ENCODE results near the gene UCKL1.
"Not testable (repeated sequence)": the region's sequence is repeated elsewhere in the genome, so short reads cannot be mapped to it uniquely, and the experiment has no call there.

UCKL1 gene

GRCh38 chr20:63973636-63974401 is 17.6 kb upstream of the UCKL1 start:
- DNase-seq: peak; percentile 66 to 98 (median 88)

GRCh38 chr20:63973160-63973479 is 16.9 kb upstream of the UCKL1 start:
- intact Hi-C loops (cut with DNase I): loop anchor here (1.0 to 5.0 kb wide), 2 partner anchors 186 to 435 kb away; no protein-coding TSS in a partner anchor
- DNase-seq: peak in 1 of 10 donors; percentile 60

More at GRCh38 chr20:63973636-63974401, 17.6 kb upstream of the UCKL1 start:
- intact Hi-C loops (cut with DNase I): loop anchor here (1.0 to 5.0 kb wide), 3 partner anchors 187 to 478 kb away; no protein-coding TSS in a partner anchor

GRCh38 chr20:63972312-63973159 is 16.3 kb upstream of the UCKL1 start:
- intact Hi-C loops (cut with DNase I): loop anchor here (1.0 to 5.0 kb wide), 2 partner anchors 185 to 434 kb away; no protein-coding TSS in a partner anchor
- peak in 1 of 10 donors; percentile 70 for DNase-seq

- not testable (repeated sequence) for DNase-seq
- intact Hi-C loops (cut with DNase I): loop anchor here (5.0 kb wide), 1 partner anchor 185 kb away; no protein-coding TSS in a partner anchor
These were observed 15.7 kb upstream of the UCKL1 start for GRCh38 chr20:63971960-63972311.

GRCh38 chr20:63970714-63971431 is 14.7 kb upstream of the UCKL1 start:
- no peak for DNase-seq
- intact Hi-C loops (cut with DNase I): loop anchor here (5.0 kb wide), 1 partner anchor 184 kb away; no protein-coding TSS in a partner anchor

- peak in 7 of 10 donors; percentile 23 to 91 (median 54) for DNase-seq
- intact Hi-C loops (cut with DNase I): loop anchor here (5.0 kb wide), 1 partner anchor 183 kb away; no protein-coding TSS in a partner anchor
These were observed 13.9 kb upstream of the UCKL1 start, which contains the start of gene ZNF512B for GRCh38 chr20:63969838-63970713. ZNF512B (minus strand) TSS chr20:63969930; CDS start chr20:63967950, 1,980 bp downstream.

GRCh38 chr20:63968928-63969760 is 12.9 kb upstream of the UCKL1 start:
- DNase-seq: peak in 7 of 10 donors; percentile 6 to 81 (median 40)
- intact Hi-C loops (cut with DNase I): no loop called here

- DNase-seq: peak in 4 of 10 donors; percentile 23 to 75 (median 56)
These were observed 12.1 kb upstream of the UCKL1 start for GRCh38 chr20:63968136-63968927.

GRCh38 chr20:63967330-63968135 is 11.3 kb upstream of the UCKL1 start:
- intact Hi-C loops (cut with DNase I): no loop called here
- DNase-seq: peak in 5 of 10 donors; percentile 6 to 82 (median 55)

More at GRCh38 chr20:63968136-63968927, 12.1 kb upstream of the UCKL1 start:
- intact Hi-C loops (cut with DNase I): no loop called here

GRCh38 chr20:63966944-63967322 is 10.7 kb upstream of the UCKL1 start:
- DNase-seq: peak in 5 of 10 donors; percentile 8 to 75 (median 63)
- intact Hi-C loops (cut with DNase I): no loop called here

- DNase-seq: peak in 4 of 10 donors; percentile 26 to 75 (median 50)
- intact Hi-C loops (cut with DNase I): no loop called here
These were observed 10.1 kb upstream of the UCKL1 start for GRCh38 chr20:63966172-63966943.

- intact Hi-C loops (cut with DNase I): no loop called here
- peak in 4 of 10 donors; percentile 18 to 77 (median 63) for DNase-seq
These were observed 8.2 kb upstream of the UCKL1 start for GRCh38 chr20:63964412-63964811.

GRCh38 chr20:63963784-63964301 is 7.6 kb upstream of the UCKL1 start:
- intact Hi-C loops (cut with DNase I): no loop called here
- peak in 3 of 10 donors; percentile 18 to 55 (median 47) for DNase-seq

- peak in 2 of 10 donors; percentile 64 to 66 for DNase-seq
- intact Hi-C loops (cut with DNase I): no loop called here
These were observed 7.1 kb upstream of the UCKL1 start for GRCh38 chr20:63963348-63963741.
